HL-60 (cell line): ENCODE measurements around the gene SPINT1.

Experiments
- DNase-seq, 2 experiments: peaks; one replicate each; pipeline ENCODE4 v3.0.0-alpha.2; 2010 to 2020; ENCODE audit warnings: low read depth in 1 of 2, low spot score in 1 of 2
- H3K27ac ChIP-seq: fragments of 250-450 bp; sonication (Bioruptor Pico); replicated peaks from 2 replicates; pipeline ENCODE4 v1.5.1; 2020; ENCODE audit warnings: mild to moderate bottlenecking, moderate library complexity
- H3K27me3 ChIP-seq: fragments of 250-450 bp; sonication (Bioruptor Pico); 2 replicates; pipeline ENCODE4 v1.5.1; 2021; ENCODE audit warnings: mild to moderate bottlenecking, moderate library complexity; ENCODE audit not compliant: insufficient read depth, poor library complexity, severe bottlenecking
- H3K4me3 ChIP-seq: replicated peaks from 2 replicates; pipeline ENCODE4 v1.5.1; 2011; ENCODE audit warnings: mild to moderate bottlenecking, control low read depth, low read length; ENCODE audit not compliant: insufficient read depth
- CTCF ChIP-seq: IDR thresholded peaks from one replicate; pipeline ENCODE4 v1.5.1; 2011; ENCODE audit warnings: low read length, control low read depth, inconsistent platforms; ENCODE audit not compliant: insufficient read depth
- GABPA ChIP-seq: IDR thresholded peaks from 2 replicates; pipeline ENCODE4 v1.6.1; 2012; ENCODE audit warnings: low read depth
- POLR2AphosphoS5 ChIP-seq: IDR thresholded peaks from 2 replicates; pipeline ENCODE4 v1.6.1; 2012; ENCODE audit warnings: low read depth
- SPI1 ChIP-seq: IDR thresholded peaks from 2 replicates; pipeline ENCODE4 v1.6.1; 2012; ENCODE audit warnings: low read depth, mild to moderate bottlenecking, borderline replicate concordance
- TF ChIP-seq, protein P1 (sequence below): IDR thresholded peaks from 2 replicates; pipeline ENCODE4 v1.6.1; 2012; ENCODE audit warnings: low read depth; ENCODE audit not compliant: insufficient replicate concordance

SPINT1 gene

GRCh38 chr15:40828447-40829036, 15.3 kb upstream of the SPINT1 start, which contains the start of gene PPP1R14D:
PPP1R14D (minus strand) TSS chr15:40828708; CDS start chr15:40828641, 67 bp downstream.
- no peak for DNase-seq
- no peaks in the 10 kb centered on the region for H3K27me3 ChIP-seq
- no peak within 1 kb of the TSS for H3K27ac ChIP-seq
- H3K4me3 ChIP-seq = no peak within 1 kb of the TSS
- no peak for TF ChIP-seq SPI1
- no peak for TF ChIP-seq GABPA
- TF ChIP-seq, protein P1, sequence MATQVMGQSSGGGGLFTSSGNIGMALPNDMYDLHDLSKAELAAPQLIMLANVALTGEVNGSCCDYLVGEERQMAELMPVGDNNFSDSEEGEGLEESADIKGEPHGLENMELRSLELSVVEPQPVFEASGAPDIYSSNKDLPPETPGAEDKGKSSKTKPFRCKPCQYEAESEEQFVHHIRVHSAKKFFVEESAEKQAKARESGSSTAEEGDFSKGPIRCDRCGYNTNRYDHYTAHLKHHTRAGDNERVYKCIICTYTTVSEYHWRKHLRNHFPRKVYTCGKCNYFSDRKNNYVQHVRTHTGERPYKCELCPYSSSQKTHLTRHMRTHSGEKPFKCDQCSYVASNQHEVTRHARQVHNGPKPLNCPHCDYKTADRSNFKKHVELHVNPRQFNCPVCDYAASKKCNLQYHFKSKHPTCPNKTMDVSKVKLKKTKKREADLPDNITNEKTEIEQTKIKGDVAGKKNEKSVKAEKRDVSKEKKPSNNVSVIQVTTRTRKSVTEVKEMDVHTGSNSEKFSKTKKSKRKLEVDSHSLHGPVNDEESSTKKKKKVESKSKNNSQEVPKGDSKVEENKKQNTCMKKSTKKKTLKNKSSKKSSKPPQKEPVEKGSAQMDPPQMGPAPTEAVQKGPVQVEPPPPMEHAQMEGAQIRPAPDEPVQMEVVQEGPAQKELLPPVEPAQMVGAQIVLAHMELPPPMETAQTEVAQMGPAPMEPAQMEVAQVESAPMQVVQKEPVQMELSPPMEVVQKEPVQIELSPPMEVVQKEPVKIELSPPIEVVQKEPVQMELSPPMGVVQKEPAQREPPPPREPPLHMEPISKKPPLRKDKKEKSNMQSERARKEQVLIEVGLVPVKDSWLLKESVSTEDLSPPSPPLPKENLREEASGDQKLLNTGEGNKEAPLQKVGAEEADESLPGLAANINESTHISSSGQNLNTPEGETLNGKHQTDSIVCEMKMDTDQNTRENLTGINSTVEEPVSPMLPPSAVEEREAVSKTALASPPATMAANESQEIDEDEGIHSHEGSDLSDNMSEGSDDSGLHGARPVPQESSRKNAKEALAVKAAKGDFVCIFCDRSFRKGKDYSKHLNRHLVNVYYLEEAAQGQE = no peak
- TF ChIP-seq CTCF = no peak
- TF ChIP-seq POLR2AphosphoS5 = no peak

DNA sequence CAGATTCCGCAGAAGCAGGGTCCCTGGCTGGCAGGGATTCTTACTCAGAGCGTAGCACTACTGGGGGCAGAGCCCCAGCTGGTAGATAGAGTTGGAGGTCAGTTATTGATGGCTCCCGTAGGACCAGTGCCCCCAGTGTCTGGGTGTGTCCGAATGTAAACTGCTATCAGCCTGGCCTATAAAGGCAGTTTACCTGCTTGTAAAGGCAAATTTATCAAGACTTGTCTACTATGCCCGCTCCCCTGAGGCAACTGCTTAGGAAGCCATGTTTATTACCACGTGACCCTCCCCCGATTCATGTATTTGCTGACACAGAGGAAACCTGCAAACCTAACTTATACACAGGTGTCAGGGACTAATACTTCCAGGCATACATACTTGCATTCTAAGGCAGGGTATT, 14.7 kb upstream of the SPINT1 start:
- Histone ChIP-seq H3K27me3 (no peaks in the 10 kb centered on the region), H3K4me3 (no peak overlapping the region), H3K27ac (no peak overlapping the region)
- TF ChIP-seq, protein P1 = no peak
- TF ChIP-seq GABPA = no peak
- no peak for TF ChIP-seq CTCF
- no peak for TF ChIP-seq POLR2AphosphoS5
- no peak for TF ChIP-seq SPI1
- no peak for DNase-seq

GRCh38 chr15:40830884-40831283, 13.0 kb upstream of the SPINT1 start:
- no peak for DNase-seq
- TF ChIP-seq POLR2AphosphoS5 (no peak), SPI1 (no peak)
- Histone ChIP-seq H3K4me3 (no peak overlapping the region), H3K27me3 (no peaks in the 10 kb centered on the region), H3K27ac (no peak overlapping the region)

DNA sequence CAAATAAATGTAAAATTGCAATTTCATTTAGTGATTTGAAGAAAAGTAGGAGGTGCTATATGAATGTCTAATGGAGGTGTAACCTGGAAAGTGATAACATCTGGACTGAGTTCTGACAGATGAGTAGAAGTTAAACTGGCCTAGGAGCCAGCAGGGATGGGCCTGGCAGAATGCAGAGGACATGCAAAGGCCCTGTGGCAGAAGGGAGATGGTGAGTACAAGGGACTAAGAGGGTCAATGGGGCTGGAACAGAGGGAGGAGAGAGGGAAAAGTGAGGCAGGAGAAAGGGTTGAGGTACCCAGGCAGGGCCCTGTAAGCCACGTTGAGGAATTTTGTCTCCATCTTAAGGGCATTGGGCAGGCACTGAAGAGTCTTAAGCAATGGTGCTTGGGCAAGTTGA, 12.0 kb upstream of the SPINT1 start:
- no peak for DNase-seq
- H3K4me3 ChIP-seq = no peak overlapping the region
- H3K27ac ChIP-seq = no peak overlapping the region
- TF ChIP-seq GABPA = no peak
- TF ChIP-seq SPI1 = no peak
- TF ChIP-seq CTCF = no peak
- TF ChIP-seq, protein P1 = no peak
- no peaks in the 10 kb centered on the region for H3K27me3 ChIP-seq
